ENCODE measurements around the gene GRID1.

GRCh38 chr10:86030312-86030711 is 336.3 kb downstream of the GRID1 start:
- TF ChIP-seq EZH2 (IDR thresholded peaks at IDR 0.05; ENCODE audit: insufficient read depth, poor library complexity, severe bottlenecking) (no peak), EZH2phosphoT487 (IDR thresholded peaks at IDR 0.05; ENCODE audit: insufficient read depth, low read depth) (no peak)
